BLaER1 treated with 17β-estradiol and CSF1 and Interleukin-3, amounts not matched to agents 10 nM and 100 nM (cell line): Measurements from ENCODE around the gene LSM2.
"Not testable (repeated sequence)": the region's sequence is repeated elsewhere in the genome, so short reads cannot be mapped to it uniquely, and the experiment has no call there.

Experiments used
- H3K27ac ChIP-seq, 11 experiments: shearing (Covaris generic); formaldehyde crosslinking; 2 replicates each; pipeline ENCODE4 v1.8.1; 2022
- H3K27me3 ChIP-seq, 11 experiments: shearing (Covaris generic); formaldehyde crosslinking; 2 replicates each; pipeline ENCODE4 v1.8.1; 2022
- H3K36me3 ChIP-seq, 11 experiments: shearing (Covaris generic); formaldehyde crosslinking; 2 replicates each; pipeline ENCODE4 v1.8.1; 2022
- H3K4me1 ChIP-seq, 10 experiments: shearing (Covaris generic); formaldehyde crosslinking; 2 replicates each; pipeline ENCODE4 v1.8.1; 2022
- H3K4me2 ChIP-seq, 11 experiments: shearing (Covaris generic); formaldehyde crosslinking; 2 replicates each; pipeline ENCODE4 v1.8.1; 2022
- H3K4me3 ChIP-seq, 10 experiments: shearing (Covaris generic); formaldehyde crosslinking; 2 replicates each; pipeline ENCODE4 v1.8.1; 2022
- H3K9ac ChIP-seq, 11 experiments: shearing (Covaris generic); formaldehyde crosslinking; 2 replicates each; pipeline ENCODE4 v1.8.1; 2022
- H3K9me3 ChIP-seq, 11 experiments: shearing (Covaris generic); formaldehyde crosslinking; replicated peaks in 1 of 11; 2 replicates each; pipeline ENCODE4 v1.8.1; 2022
- H4K20me1 ChIP-seq, 11 experiments: shearing (Covaris generic); formaldehyde crosslinking; 2 replicates each; pipeline ENCODE4 v1.8.1; 2022
- Cebpa-rat ChIP-seq, 11 experiments: shearing (Covaris generic); IDR thresholded peaks; 2 replicates each; pipeline ENCODE4 v1.8.1; 2022

Gene LSM2

GRCh38 chr6:31795616-31796298 is 11.0 kb downstream of the LSM2 start, which contains the start of gene VARS1:
Gene VARS1, minus strand, starts transcription at chr6:31795752. Its CDS starts 535 bp downstream, at chr6:31795217.
- Histone ChIP-seq H4K20me1 (peaks cover 0 to 18% (median 0%) of the 10 kb centered on the region in 11 experiments; a peak in 3 of 22 replicates), H3K4me3 (peak within 1 kb of the TSS; percentile 68 to 97 (median 82)), H3K27me3 (no peaks in the 10 kb centered on the region), H3K36me3 (peaks cover 15 to 65% (median 44%) of the 10 kb centered on the region in 11 experiments; a peak in 21 of 22 replicates), H3K9me3 (no peaks in the 10 kb centered on the region), H3K9ac (peak within 1 kb of the TSS; percentile 93 to 100 (median 98)), H3K4me1 (peaks cover 51 to 78% (median 72%) of the 10 kb centered on the region in 10 experiments), H3K4me2 (peak within 1 kb of the TSS; percentile 81 to 99 (median 94)), H3K27ac (peak within 1 kb of the TSS; percentile 99 to 100 (median 99))
- no peak for TF ChIP-seq Cebpa-rat (IDR thresholded peaks at IDR 0.05)

- peak overlapping the region; percentile 68 to 97 (median 82) for H3K4me3 ChIP-seq
- peak overlapping the region; percentile 81 to 99 (median 94) for H3K4me2 ChIP-seq
- TF ChIP-seq Cebpa-rat (IDR thresholded peaks at IDR 0.05): no peak
- H3K27ac ChIP-seq: peak overlapping the region; percentile 99 to 100 (median 99)
- H3K27me3 ChIP-seq: no peaks in the 10 kb centered on the region
- H3K4me1 ChIP-seq: peaks cover 58 to 83% (median 75%) of the 10 kb centered on the region in 10 experiments
- H4K20me1 ChIP-seq: peaks cover 0 to 18% (median 0%) of the 10 kb centered on the region in 11 experiments; a peak in 3 of 22 replicates
- peaks cover 15 to 65% (median 46%) of the 10 kb centered on the region in 11 experiments; a peak in 21 of 22 replicates for H3K36me3 ChIP-seq
- H3K9me3 ChIP-seq: no peaks in the 10 kb centered on the region
- peak overlapping the region; percentile 93 to 100 (median 98) for H3K9ac ChIP-seq
Observed at GRCh38 chr6:31794866-31795615, 11.7 kb downstream of the LSM2 start.

- H3K9ac ChIP-seq: peak overlapping the region; percentile 93 to 100 (median 98)
- H3K4me3 ChIP-seq: peak overlapping the region; percentile 68 to 97 (median 82)
- no peak for TF ChIP-seq Cebpa-rat (IDR thresholded peaks at IDR 0.05)
- peaks cover 64 to 83% (median 75%) of the 10 kb centered on the region in 10 experiments for H3K4me1 ChIP-seq
- H3K27me3 ChIP-seq: no peaks in the 10 kb centered on the region
- peaks cover 0 to 22% (median 0%) of the 10 kb centered on the region in 11 experiments; a peak in 3 of 22 replicates for H4K20me1 ChIP-seq
- H3K9me3 ChIP-seq: no peaks in the 10 kb centered on the region
- H3K36me3 ChIP-seq: peaks cover 15 to 65% (median 47%) of the 10 kb centered on the region in 11 experiments; a peak in 21 of 22 replicates
- H3K4me2 ChIP-seq: peak overlapping the region; percentile 81 to 99 (median 94)
- peak overlapping the region; percentile 99 to 100 (median 99) for H3K27ac ChIP-seq
Observed at GRCh38 chr6:31794294-31794865, 12.4 kb downstream of the LSM2 start.

- peak overlapping the region; percentile 93 to 100 (median 98); a peak in 21 of 22 replicates for H3K9ac ChIP-seq
- H3K4me3 ChIP-seq: peak overlapping the region; percentile 68 to 97 (median 82); a peak in 19 of 20 replicates
- not testable (repeated sequence) for H3K27me3 ChIP-seq, H3K9me3 ChIP-seq
- peaks cover 15 to 65% (median 47%) of the 10 kb centered on the region in 11 experiments; a peak in 21 of 22 replicates for H3K36me3 ChIP-seq
- H3K4me2 ChIP-seq: peak overlapping the region; percentile 81 to 99 (median 94)
- peak overlapping the region in 9 of 11 experiments; percentile 99 to 100 (median 99); a peak in 15 of 22 replicates for H3K27ac ChIP-seq
- H4K20me1 ChIP-seq: peaks cover 0 to 24% (median 0%) of the 10 kb centered on the region in 11 experiments; a peak in 3 of 22 replicates
- H3K4me1 ChIP-seq: peaks cover 64 to 85% (median 74%) of the 10 kb centered on the region in 10 experiments
Observed at GRCh38 chr6:31793927-31794245, 12.9 kb downstream of the LSM2 start.

GRCh38 chr6:31792761-31793171 is 14.0 kb downstream of the LSM2 start:
- Histone ChIP-seq H3K36me3 (peaks cover 15 to 68% (median 56%) of the 10 kb centered on the region in 11 experiments; a peak in 21 of 22 replicates), H3K9me3 (no peaks in the 10 kb centered on the region), H3K4me1 (peaks cover 53 to 75% (median 66%) of the 10 kb centered on the region in 10 experiments), H3K9ac (peak overlapping the region in 10 of 11 experiments; percentile 32 to 99 (median 77); a peak in 17 of 22 replicates), H4K20me1 (peaks cover 0 to 24% (median 0%) of the 10 kb centered on the region in 11 experiments; a peak in 3 of 22 replicates), H3K27ac (peak overlapping the region in 6 of 11 experiments; percentile 22 to 54 (median 39); a peak in 7 of 22 replicates), H3K27me3 (no peaks in the 10 kb centered on the region), H3K4me3 (peak overlapping the region in 5 of 10 experiments; percentile 76 to 97 (median 87); a peak in 4 of 20 replicates), H3K4me2 (peak overlapping the region; percentile 27 to 99 (median 92); a peak in 20 of 22 replicates)
- TF ChIP-seq Cebpa-rat (IDR thresholded peaks at IDR 0.05): no peak

- Histone ChIP-seq H3K36me3 (peaks cover 15 to 70% (median 59%) of the 10 kb centered on the region in 11 experiments; a peak in 21 of 22 replicates), H3K4me3 (no peak overlapping the region), H3K27ac (peak overlapping the region in 2 of 11 experiments; percentile 8; a peak in 1 of 22 replicates), H3K4me2 (peak overlapping the region in 8 of 11 experiments; percentile 81 to 99 (median 93); a peak in 9 of 22 replicates), H3K4me1 (peaks cover 45 to 67% (median 59%) of the 10 kb centered on the region in 10 experiments), H3K9ac (peak overlapping the region in 6 of 11 experiments; percentile 35 to 99 (median 80); a peak in 7 of 22 replicates), H3K27me3 (no peaks in the 10 kb centered on the region), H4K20me1 (peaks cover 0 to 24% (median 0%) of the 10 kb centered on the region in 11 experiments; a peak in 3 of 22 replicates), H3K9me3 (no peaks in the 10 kb centered on the region)
- no peak for TF ChIP-seq Cebpa-rat (IDR thresholded peaks at IDR 0.05)
Observed at GRCh38 chr6:31792090-31792374, 14.7 kb downstream of the LSM2 start.

GRCh38 chr6:31791324-31792089 is 15.3 kb downstream of the LSM2 start:
- H3K4me3 ChIP-seq: no peak overlapping the region
- H3K4me2 ChIP-seq: peak overlapping the region in 9 of 11 experiments; percentile 2 to 97 (median 40); a peak in 13 of 22 replicates

More at GRCh38 chr6:31791324-31792089, 15.3 kb downstream of the LSM2 start:
- H4K20me1 ChIP-seq: peaks cover 0 to 24% (median 0%) of the 10 kb centered on the region in 11 experiments; a peak in 3 of 22 replicates
- H3K9ac ChIP-seq: peak overlapping the region in 1 of 11 experiments; percentile 98; a peak in 4 of 22 replicates
- H3K4me1 ChIP-seq: peaks cover 40 to 62% (median 55%) of the 10 kb centered on the region in 10 experiments
- peak overlapping the region in 2 of 11 experiments; percentile 8; a peak in 1 of 22 replicates for H3K27ac ChIP-seq
- TF ChIP-seq Cebpa-rat (IDR thresholded peaks at IDR 0.05): no peak
- H3K36me3 ChIP-seq: peaks cover 15 to 70% (median 61%) of the 10 kb centered on the region in 11 experiments; a peak in 21 of 22 replicates
- no peaks in the 10 kb centered on the region for H3K9me3 ChIP-seq
- H3K27me3 ChIP-seq: no peaks in the 10 kb centered on the region
